Esophagus muscularis mucosa (tissue), 4 donors: ENCODE results near the gene NCOA3. TPM values are rescaled to one million over a fixed set of nuclear protein-coding genes. Genes with fewer than 3 reads are reported as not detected.
"Not testable (repeated sequence)": the region's sequence is repeated elsewhere in the genome, so short reads cannot be mapped to it uniquely, and the experiment has no call there.

Experiments used
- DNase-seq: peaks from one replicate; pipeline ENCODE4 v3.0.0-alpha.2; 2017; ENCODE audit errors: extremely low spot score
- H3K27ac ChIP-seq, 4 donors: fragments of 200-600 bp; sonication (generic); replicated peaks in 1 of 4; 1 replicate in 3 of 4; 2 replicates in 1 of 4; pipeline ENCODE4 v1.5.1; 2016 to 2019; ENCODE audit warnings: mild to moderate bottlenecking in 1 of 4
- H3K27me3 ChIP-seq, 4 donors: fragments of 200-600 bp; sonication (generic); one replicate each; pipeline versions ENCODE4 v1.5.1 to v1.6.0; 2016 to 2019
- H3K36me3 ChIP-seq, 4 donors: fragments of 200-600 bp; sonication (generic); one replicate each; pipeline ENCODE4 v1.5.1; 2016 to 2019
- H3K4me1 ChIP-seq, 4 donors: fragments of 200-600 bp; sonication (generic); one replicate each; pipeline ENCODE4 v1.5.1; 2016 to 2019
- H3K4me3 ChIP-seq, 4 donors: fragments of 200-600 bp; sonication (generic); 1 replicate in 2 of 4; 2 replicates in 2 of 4; pipeline ENCODE4 v1.5.1; 2016 to 2019; ENCODE audit warnings: mild to moderate bottlenecking in 4 of 4, moderate library complexity in 1 of 4
- H3K9me3 ChIP-seq, 4 donors: fragments of 200-600 bp; sonication (generic); 1 replicate in 3 of 4; 2 replicates in 1 of 4; pipeline ENCODE4 v1.5.1; 2016 to 2019
- CTCF ChIP-seq, 3 experiments: fragments of 200-600 bp in 2 of 3; fragments of 450-650 bp in 1 of 3; sonication (generic) in 2 of 3; IDR thresholded peaks; one replicate each; pipeline ENCODE4 v1.5.1; 2017 to 2019; ENCODE audit warnings: antibody characterized with exemption in 3 of 3, mild to moderate bottlenecking in 2 of 3, moderate library complexity in 1 of 3
- EP300 ChIP-seq: sonication (generic); formaldehyde crosslinking; IDR thresholded peaks from one replicate; pipeline ENCODE4 v1.6.1; 2017; ENCODE audit warnings: antibody characterized with exemption
- POLR2A ChIP-seq: fragments of 450-650 bp; IDR thresholded peaks from one replicate; pipeline ENCODE4 v1.6.1; 2017; ENCODE audit warnings: antibody characterized with exemption, moderate library complexity, mild to moderate bottlenecking, low read depth
- POLR2AphosphoS5 ChIP-seq, 2 donors: sonication (generic); formaldehyde crosslinking; IDR thresholded peaks; one replicate each; pipeline ENCODE4 v1.6.1; 2017; ENCODE audit warnings: antibody characterized with exemption in 2 of 2
- WGBS: methylation state at CpG from one replicate; pipeline ENCODE4 v1.1.5; 2018; 5-methylcytosine and 5-hydroxymethylcytosine counted together
- intact Hi-C: fragments of 100-400 bp; cut with DNase I; formaldehyde crosslinking; loops from one replicate; pipeline ENCODE4 v1.15.1; 2023
- total RNA-seq, 4 donors: library from RNA; depleted of rRNA; stranded (reverse); fragments of >200 nt; gene quantifications; one replicate each; pipeline versions ENCODE4 v1.1.0 to v1.2.1, GENCODE V29; 2016

The NCOA3 gene
- total RNA-seq, 4 donors from 2014 or later: 25.7 to 51.4 (median 35.8) TPM

- intact Hi-C loops: no loop called here
- Histone ChIP-seq H3K27me3 (no peaks in the 10 kb centered on the region), H3K4me3 (no peak overlapping the region), H3K27ac (no peak overlapping the region), H3K9me3 (no peaks in the 10 kb centered on the region), H3K36me3 (peaks cover 0 to 14% (median 2%) of the 10 kb centered on the region in 4 donors), H3K4me1 (peaks cover 0 to 16% (median 4%) of the 10 kb centered on the region in 4 donors)
- WGBS: 94% methylated on average over 8 of the region's 8 CpGs
- no peak for DNase-seq
- TF ChIP-seq POLR2A: no peak
- no peak for TF ChIP-seq POLR2AphosphoS5 (IDR thresholded peaks at IDR 0.05)
- TF ChIP-seq EP300: no peak
Measured at GRCh38 chr20:47588158-47588557, 86.5 kb downstream of the NCOA3 start.

DNA sequence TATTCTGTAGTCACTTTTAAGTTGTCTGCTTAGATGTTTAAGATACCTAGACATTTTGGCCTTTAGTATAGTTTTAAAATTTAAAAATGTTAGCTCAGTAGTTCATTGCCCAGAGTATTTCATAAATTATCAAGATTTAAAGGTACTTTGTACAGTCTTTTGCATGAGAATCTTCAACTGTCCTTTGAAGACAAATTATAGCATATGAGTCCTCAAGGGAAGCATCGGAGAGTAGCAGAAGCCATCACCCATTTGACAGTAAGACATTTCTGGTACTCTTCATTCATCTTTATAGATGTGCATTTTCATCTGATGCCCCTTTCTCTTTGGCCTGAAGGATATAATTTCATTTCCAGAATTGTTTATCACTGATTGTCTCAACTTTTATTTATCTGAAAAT, 89.5 kb downstream of the NCOA3 start:
- Histone ChIP-seq H3K27me3 (no peaks in the 10 kb centered on the region), H3K27ac (no peak overlapping the region), H3K9me3 (no peaks in the 10 kb centered on the region), H3K36me3 (peaks cover 0 to 3% (median 0%) of the 10 kb centered on the region in 4 donors), H3K4me3 (no peak overlapping the region), H3K4me1 (peaks cover 0 to 6% (median 0%) of the 10 kb centered on the region in 4 donors)
- TF ChIP-seq EP300: no peak
- no peak for TF ChIP-seq CTCF (IDR thresholded peaks at IDR 0.05)
- TF ChIP-seq POLR2AphosphoS5 (IDR thresholded peaks at IDR 0.05): no peak
- TF ChIP-seq POLR2A: no peak
- no peak for DNase-seq
- WGBS: 81% methylated on average over 1 of the region's 1 CpG
- intact Hi-C loops: no loop called here

DNA sequence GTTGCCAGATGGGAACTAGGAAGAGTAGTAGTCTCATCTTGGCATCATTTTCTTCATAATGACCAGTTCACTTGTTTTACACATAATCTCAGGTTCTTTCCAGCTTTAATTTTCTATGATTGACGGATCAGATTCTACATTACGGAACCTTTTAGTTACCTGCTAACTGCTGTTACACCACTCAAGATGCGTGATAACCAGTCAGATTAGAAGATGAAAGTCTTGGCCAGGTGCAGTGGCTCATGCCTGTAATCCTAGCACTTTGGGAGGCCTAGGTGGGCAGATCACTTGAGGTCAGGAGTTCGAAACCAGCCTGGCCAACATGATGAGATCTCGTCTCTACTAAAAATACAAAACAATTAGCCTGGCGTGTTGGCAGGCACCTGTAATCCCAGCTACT, 92.5 kb downstream of the NCOA3 start:
- 98% methylated on average over 6 of the region's 6 CpGs for WGBS
- H3K4me1 ChIP-seq: no peaks in the 10 kb centered on the region
- no peak overlapping the region for H3K27ac ChIP-seq
- peaks cover 0 to 2% (median 0%) of the 10 kb centered on the region in 4 donors for H3K36me3 ChIP-seq
- DNase-seq: no peak
- TF ChIP-seq POLR2AphosphoS5 (IDR thresholded peaks at IDR 0.05): no peak
- TF ChIP-seq EP300: no peak
- TF ChIP-seq CTCF (IDR thresholded peaks at IDR 0.05): no peak
- no peak for TF ChIP-seq POLR2A
- no peaks in the 10 kb centered on the region for H3K9me3 ChIP-seq
- H3K4me3 ChIP-seq: no peak overlapping the region
- H3K27me3 ChIP-seq: no peaks in the 10 kb centered on the region
- intact Hi-C loops: no loop called here

DNA sequence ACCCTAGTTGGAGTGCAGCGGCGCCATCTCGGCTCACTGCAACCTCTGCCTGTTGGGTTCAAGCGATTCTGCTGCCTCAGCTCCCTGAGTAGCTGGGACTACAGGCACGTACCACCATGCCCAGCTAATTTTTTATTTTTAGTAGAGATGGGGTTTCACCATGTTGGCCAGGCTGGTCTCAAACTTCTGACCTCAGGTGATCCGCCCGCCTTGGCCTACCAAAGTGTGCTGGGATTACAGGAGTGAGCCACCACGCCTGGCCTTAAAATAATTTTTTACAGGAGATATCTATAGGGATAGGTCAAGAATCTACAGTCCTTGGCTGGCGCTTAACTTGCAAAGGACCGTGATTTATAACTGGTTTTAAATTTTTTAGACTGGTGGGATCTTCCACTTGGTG, 93.5 kb downstream of the NCOA3 start:
- intact Hi-C loops, H3K27ac ChIP-seq, H3K4me1 ChIP-seq, H3K9me3 ChIP-seq, H3K27me3 ChIP-seq, H3K4me3 ChIP-seq, H3K36me3 ChIP-seq, DNase-seq: not testable (repeated sequence)
- WGBS: 95% methylated on average over 10 of the region's 10 CpGs

DNA sequence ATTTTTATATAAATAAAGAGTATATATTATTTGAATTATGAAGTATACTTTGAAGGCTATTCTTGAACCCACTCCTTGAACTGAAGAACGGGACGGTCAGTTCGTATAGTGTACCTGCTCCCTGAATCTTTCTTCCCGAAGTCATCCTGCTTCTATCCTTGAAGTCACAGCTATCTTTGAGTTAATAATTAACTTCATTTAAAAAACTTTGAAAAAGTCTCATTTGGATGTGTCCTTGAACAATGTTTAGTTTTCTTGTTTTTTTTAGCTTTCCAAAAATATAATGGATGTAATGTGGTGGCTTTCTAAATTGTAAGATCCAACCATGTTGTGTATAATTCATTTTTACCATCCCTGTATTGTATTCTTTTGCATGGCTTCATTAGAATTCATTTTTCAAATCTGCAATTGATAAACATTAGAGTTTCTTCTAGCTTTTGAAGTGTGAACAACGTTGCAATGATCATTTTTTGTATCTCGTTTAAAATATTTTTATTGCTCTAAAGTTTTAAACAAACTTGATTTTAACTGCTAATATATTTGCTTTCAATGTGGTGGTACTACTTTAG, 94.4 kb downstream of the NCOA3 start:
- no peak for DNase-seq
- WGBS: 97% methylated on average over 6 of the region's 6 CpGs
- no peak overlapping the region for H3K27ac ChIP-seq
- no peak overlapping the region for H3K4me3 ChIP-seq
- intact Hi-C loops: no loop called here
- no peaks in the 10 kb centered on the region for H3K9me3 ChIP-seq
- TF ChIP-seq CTCF (IDR thresholded peaks at IDR 0.05) (no peak), POLR2AphosphoS5 (IDR thresholded peaks at IDR 0.05) (no peak), POLR2A (no peak), EP300 (no peak)
- peaks cover 0 to 2% (median 0%) of the 10 kb centered on the region in 4 donors for H3K4me1 ChIP-seq
- no peaks in the 10 kb centered on the region for H3K27me3 ChIP-seq
- no peaks in the 10 kb centered on the region for H3K36me3 ChIP-seq

- intact Hi-C loops: no loop called here
- no peak for DNase-seq
- Histone ChIP-seq H3K27me3 (no peaks in the 10 kb centered on the region), H3K4me1 (peaks cover 6 to 11% (median 7%) of the 10 kb centered on the region in 4 donors), H3K27ac (no peak overlapping the region), H3K9me3 (no peaks in the 10 kb centered on the region), H3K4me3 (no peak overlapping the region), H3K36me3 (no peaks in the 10 kb centered on the region)
- TF ChIP-seq EP300 (no peak), POLR2A (no peak), CTCF (IDR thresholded peaks at IDR 0.05) (no peak), POLR2AphosphoS5 (IDR thresholded peaks at IDR 0.05) (no peak)
Measured at GRCh38 chr20:47597090-47597489, 95.4 kb downstream of the NCOA3 start.
